Measurements from ENCODE around the gene THSD7B. TPM values are rescaled to one million over a fixed set of nuclear protein-coding genes. Genes with fewer than 3 reads are reported as not detected.

The THSD7B gene
- total RNA-seq, 1 donor from 2014 or later = 1.2 TPM

- no peaks in the 10 kb centered on the region for H3K9me3 ChIP-seq (ENCODE audit: low read depth)
- no peaks in the 10 kb centered on the region for H3K4me1 ChIP-seq
- no peaks in the 10 kb centered on the region for H3K79me2 ChIP-seq (ENCODE audit: low read depth)
- Mint-ChIP-seq H3K4me3 (no peak overlapping the region), H3K9me3 (no peaks in the 10 kb centered on the region), H3K4me1 (no peaks in the 10 kb centered on the region), H3K27me3 (ENCODE audit: insufficient read depth, low read depth) (no peaks in the 10 kb centered on the region), H3K36me3 (no peaks in the 10 kb centered on the region), H3K27ac (no peak overlapping the region)
- no peak for TF ChIP-seq EZH2phosphoT487 (IDR thresholded peaks at IDR 0.05)
- no peak for TF ChIP-seq EZH2 (IDR thresholded peaks at IDR 0.05)
- TF ChIP-seq CTCF (IDR thresholded peaks at IDR 0.05) = peak; percentile 78
- H3K4me3 ChIP-seq = no peak overlapping the region
- H3K36me3 ChIP-seq = no peaks in the 10 kb centered on the region
- DNase-seq (ENCODE audit: low spot score) = peak; percentile 67
- H3K27me3 ChIP-seq = no peaks in the 10 kb centered on the region
- no peaks in the 10 kb centered on the region for H3F3A ChIP-seq (ENCODE audit: low read depth)
- no peaks in the 10 kb centered on the region for H4K20me1 ChIP-seq (ENCODE audit: low read depth)
- H3K27ac ChIP-seq = no peak overlapping the region
- H3K4me2 ChIP-seq = no peak overlapping the region
- H2AFZ ChIP-seq (replicated peaks) = no peak overlapping the region
- no peak overlapping the region for H3K9ac ChIP-seq
Observed at GRCh38 chr2:136932700-136933099, 167.4 kb downstream of the THSD7B start.

- H3F3A ChIP-seq (ENCODE audit: low read depth) = no peaks in the 10 kb centered on the region
- Mint-ChIP-seq H3K27ac (no peak overlapping the region), H3K27me3 (ENCODE audit: insufficient read depth, low read depth) (no peaks in the 10 kb centered on the region), H3K4me1 (no peaks in the 10 kb centered on the region), H3K9me3 (no peaks in the 10 kb centered on the region), H3K4me3 (no peak overlapping the region), H3K36me3 (no peaks in the 10 kb centered on the region)
- TF ChIP-seq EZH2 (IDR thresholded peaks at IDR 0.05) (no peak), EZH2phosphoT487 (IDR thresholded peaks at IDR 0.05) (no peak), CTCF (IDR thresholded peaks at IDR 0.05) (no peak)
- no peaks in the 10 kb centered on the region for H3K36me3 ChIP-seq
- no peaks in the 10 kb centered on the region for H3K79me2 ChIP-seq (ENCODE audit: low read depth)
- no peak overlapping the region for H3K9ac ChIP-seq
- H3K4me3 ChIP-seq = no peak overlapping the region
- no peaks in the 10 kb centered on the region for H3K9me3 ChIP-seq (ENCODE audit: low read depth)
- H3K27ac ChIP-seq = no peak overlapping the region
- no peak for DNase-seq (ENCODE audit: low spot score)
- no peak overlapping the region for H3K4me2 ChIP-seq
- no peaks in the 10 kb centered on the region for H3K4me1 ChIP-seq
- H2AFZ ChIP-seq (replicated peaks) = no peak overlapping the region
- H3K27me3 ChIP-seq = no peaks in the 10 kb centered on the region
- H4K20me1 ChIP-seq (ENCODE audit: low read depth) = no peaks in the 10 kb centered on the region
Observed at GRCh38 chr2:136935119-136935518, 169.8 kb downstream of the THSD7B start.

- H3K4me3 ChIP-seq = no peak overlapping the region
- H4K20me1 ChIP-seq (ENCODE audit: low read depth) = no peaks in the 10 kb centered on the region
- H3K9me3 ChIP-seq (ENCODE audit: low read depth) = no peaks in the 10 kb centered on the region
- no peaks in the 10 kb centered on the region for H3K36me3 ChIP-seq
- H3K4me3 Mint-ChIP-seq = no peak overlapping the region
- no peaks in the 10 kb centered on the region for H3K27me3 Mint-ChIP-seq (ENCODE audit: insufficient read depth, low read depth)
- no peaks in the 10 kb centered on the region for H3F3A ChIP-seq (ENCODE audit: low read depth)
- H3K9ac ChIP-seq = no peak overlapping the region
- no peaks in the 10 kb centered on the region for H3K27me3 ChIP-seq
- H3K9me3 Mint-ChIP-seq = no peaks in the 10 kb centered on the region
- no peaks in the 10 kb centered on the region for H3K79me2 ChIP-seq (ENCODE audit: low read depth)
- peaks cover 9% of the 10 kb centered on the region for H3K4me1 Mint-ChIP-seq
- H3K27ac ChIP-seq = no peak overlapping the region
- H3K27ac Mint-ChIP-seq = no peak overlapping the region
- H2AFZ ChIP-seq (replicated peaks) = no peak overlapping the region
- H3K4me2 ChIP-seq = no peak overlapping the region
- no peak for DNase-seq (ENCODE audit: low spot score)
- TF ChIP-seq EZH2phosphoT487 (IDR thresholded peaks at IDR 0.05) (no peak), CTCF (IDR thresholded peaks at IDR 0.05) (no peak), EZH2 (IDR thresholded peaks at IDR 0.05) (no peak)
- H3K36me3 Mint-ChIP-seq = no peaks in the 10 kb centered on the region
- H3K4me1 ChIP-seq = no peaks in the 10 kb centered on the region
Observed at GRCh38 chr2:136956050-136956449, 190.7 kb downstream of the THSD7B start.

Data from neural progenitor cell (in vitro differentiated cells).